Epidermal melanocyte (primary cell): ENCODE results near the gene ARL5C.

Experiments used
- DNase-seq: peaks from one replicate; pipeline ENCODE4 v3.0.0; 2011; ENCODE audit warnings: low spot score; ENCODE audit not compliant: insufficient read length

The ARL5C gene

GRCh38 chr17:39108461-39109375 lies 57.2 kb downstream of the ARL5C start:
- DNase-seq: no peak

DNA sequence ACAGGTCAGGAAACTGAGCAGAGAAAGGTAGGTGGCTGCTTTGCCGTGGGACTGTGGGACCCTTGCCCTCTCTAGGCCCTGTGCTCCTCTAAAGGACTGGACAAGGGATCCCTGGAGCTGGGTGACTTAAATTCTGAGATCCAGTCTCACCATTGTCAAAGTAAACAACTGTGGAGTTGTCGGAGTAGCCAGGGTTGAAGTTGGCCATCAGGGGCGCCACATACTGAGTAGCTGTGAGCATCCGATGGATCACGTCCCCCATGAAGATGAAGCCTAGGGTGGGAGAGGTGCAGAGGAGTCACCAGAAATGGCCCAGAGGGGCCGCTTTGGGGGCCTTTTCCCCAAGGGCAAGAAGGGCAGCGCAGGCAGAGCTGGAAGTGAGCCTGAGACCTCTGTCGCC lies 58.0 kb downstream of the ARL5C start:
- no peak for DNase-seq

DNA sequence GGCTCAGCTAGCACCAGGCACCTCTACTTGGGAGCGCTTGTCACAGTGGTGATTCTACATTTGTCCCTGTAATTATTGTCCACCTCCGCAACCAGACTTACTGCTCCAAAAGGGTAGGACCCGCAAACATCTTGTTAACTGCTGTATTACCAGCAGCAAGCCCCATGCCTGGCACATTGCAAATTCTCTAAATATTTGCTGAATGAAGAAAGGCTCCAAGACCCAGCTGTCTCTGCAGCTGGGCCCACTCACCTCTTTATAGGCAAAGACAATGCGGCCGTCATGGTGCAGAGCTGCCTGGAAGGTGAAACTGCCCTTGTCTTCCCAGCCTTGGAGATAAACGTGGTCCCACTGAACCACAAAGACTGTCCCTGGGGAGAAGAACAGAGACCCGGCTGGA lies 58.8 kb downstream of the ARL5C start:
- no peak for DNase-seq
